GM19324 (cell line): ENCODE results near the gene EGFLAM.

Experiments used
- ATAC-seq: cut with Tn5 transposase; IDR thresholded peaks from one replicate; pipeline ENCODE4 v1.9.1; 2021; ENCODE audit warnings: mild to moderate bottlenecking, moderate library complexity; ENCODE audit not compliant: unreplicated experiment, low FRiP score

EGFLAM gene

GRCh38 chr5:38370358-38371100 lies 112.2 kb downstream of the EGFLAM start:
- ATAC-seq = no peak

- ATAC-seq = no peak
Observed at GRCh38 chr5:38371596-38371995, 113.2 kb downstream of the EGFLAM start.

DNA sequence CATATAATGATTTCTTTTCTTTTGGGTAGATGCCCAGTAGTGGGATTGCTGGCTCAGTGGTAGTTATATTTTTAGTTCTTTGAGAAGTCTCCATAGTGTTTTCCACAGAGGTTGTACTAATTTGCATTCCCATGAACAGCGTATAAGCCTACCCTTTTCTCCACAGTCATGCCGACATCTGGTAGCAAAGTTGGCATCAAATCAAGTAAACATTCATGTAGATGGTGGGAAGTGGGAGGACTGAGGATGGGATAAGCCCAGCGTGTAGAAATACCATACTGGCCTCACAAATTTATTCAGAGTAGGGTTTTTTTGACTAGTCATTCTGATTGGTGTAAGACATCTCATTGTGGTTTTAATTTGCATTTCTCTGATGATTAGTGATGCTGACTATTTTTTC lies 115.4 kb downstream of the EGFLAM start:
- no peak for ATAC-seq

- ATAC-seq = no peak
Observed at GRCh38 chr5:38375423-38375822, 117.1 kb downstream of the EGFLAM start.

DNA sequence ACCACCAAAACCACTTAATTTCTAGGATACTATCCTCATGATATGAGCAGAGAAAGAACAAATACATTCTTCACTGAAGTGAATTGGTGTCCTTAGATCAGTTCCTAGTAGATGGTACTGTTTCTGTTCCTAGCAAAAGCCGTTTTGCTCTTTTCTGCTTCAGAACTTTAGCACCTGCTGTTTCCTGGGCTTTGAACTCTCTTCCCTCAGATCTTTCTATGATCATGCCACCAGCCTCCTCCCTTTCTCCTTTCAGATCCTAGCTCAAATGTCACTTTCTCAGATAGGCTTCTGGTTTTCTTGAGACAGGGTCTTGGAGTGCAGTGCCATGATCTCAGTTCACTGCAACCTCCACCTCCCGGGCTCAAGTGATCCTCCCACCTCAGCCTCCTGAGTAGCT lies 118.0 kb downstream of the EGFLAM start:
- no peak for ATAC-seq

DNA sequence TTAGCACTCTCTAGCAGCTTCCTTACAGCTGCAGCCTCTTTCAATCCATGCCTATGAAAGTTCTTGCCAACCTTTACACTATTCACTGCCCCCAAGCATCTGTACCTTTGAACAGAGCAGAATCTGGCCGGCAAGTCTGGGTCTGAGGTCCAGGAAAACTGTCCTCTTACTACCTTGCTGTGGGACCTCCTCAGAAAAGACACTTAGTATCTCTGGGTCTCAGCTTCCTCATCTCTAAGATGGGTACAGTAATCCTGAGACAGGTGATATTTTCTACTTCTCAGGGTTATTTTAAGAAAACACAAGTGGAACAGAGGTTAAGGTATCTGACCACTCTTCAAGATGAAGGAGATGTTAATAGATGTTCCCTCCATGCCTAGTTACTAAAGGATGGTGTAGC lies 120.2 kb downstream of the EGFLAM start:
- no peak for ATAC-seq

GRCh38 chr5:38379350-38379937 lies 121.1 kb downstream of the EGFLAM start:
- ATAC-seq = no peak

GRCh38 chr5:38380537-38380936 lies 122.2 kb downstream of the EGFLAM start:
- no peak for ATAC-seq

DNA sequence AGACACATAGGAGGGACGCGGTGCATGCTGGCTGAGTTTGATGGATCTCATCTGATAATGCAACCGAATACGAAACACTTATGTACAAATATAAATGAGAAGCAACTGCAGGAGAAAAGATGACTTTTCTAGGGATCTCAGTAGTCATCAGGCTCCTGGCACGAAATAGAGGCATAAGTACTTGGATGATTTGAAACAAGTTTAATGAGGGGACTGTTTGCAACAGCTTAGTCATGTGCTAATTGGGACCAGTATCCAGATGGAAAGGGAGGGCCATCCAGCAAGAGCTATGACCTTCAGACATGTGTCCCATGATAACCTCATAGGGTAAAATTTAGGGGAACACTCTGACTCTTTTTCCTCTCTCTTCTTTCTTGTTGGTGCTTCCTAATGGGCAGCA lies 123.0 kb downstream of the EGFLAM start:
- no peak for ATAC-seq

- peak; percentile 97 for ATAC-seq
Observed at GRCh38 chr5:38382898-38383297, 124.5 kb downstream of the EGFLAM start.

- no peak for ATAC-seq
Observed at GRCh38 chr5:38383701-38384100, 125.3 kb downstream of the EGFLAM start.

DNA sequence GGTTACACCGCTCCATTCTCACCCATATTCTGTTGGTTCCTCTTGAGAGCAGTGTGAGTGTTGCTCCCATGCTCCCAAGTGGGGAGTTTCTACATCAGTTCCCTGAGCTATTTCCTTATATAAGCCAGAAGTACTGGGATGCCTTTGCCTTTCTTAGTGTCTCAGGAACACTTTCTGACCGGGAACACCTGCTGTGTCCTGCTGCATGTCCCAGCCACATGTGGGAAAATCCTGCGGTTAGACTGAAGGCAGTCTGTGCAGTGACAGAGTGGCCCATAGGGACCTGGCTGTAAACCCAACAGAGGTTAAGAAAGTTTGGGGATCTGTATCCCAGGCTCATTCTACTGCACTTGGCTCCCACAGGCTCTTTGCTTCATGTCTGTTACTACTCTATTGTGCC lies 126.0 kb downstream of the EGFLAM start:
- ATAC-seq = no peak

DNA sequence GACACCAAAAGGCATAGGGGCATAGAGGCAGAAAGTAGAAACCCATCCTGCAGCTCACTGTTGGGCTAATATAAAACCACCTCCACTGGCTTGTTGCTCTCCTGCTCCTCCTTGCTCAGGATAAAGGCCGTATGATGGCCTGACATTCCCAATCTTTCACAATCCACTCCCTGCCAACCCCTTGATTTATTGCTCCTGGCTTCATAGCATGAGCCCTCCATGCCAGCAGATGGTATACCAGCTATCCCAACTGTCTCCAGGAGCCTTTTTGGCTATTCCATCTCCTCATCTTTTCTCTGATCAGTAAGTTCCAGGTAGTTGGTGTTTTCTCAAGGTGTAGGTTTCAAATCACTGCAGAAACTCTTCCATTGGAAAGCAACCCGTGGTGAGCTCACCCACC lies 128.8 kb downstream of the EGFLAM start:
- ATAC-seq = no peak

DNA sequence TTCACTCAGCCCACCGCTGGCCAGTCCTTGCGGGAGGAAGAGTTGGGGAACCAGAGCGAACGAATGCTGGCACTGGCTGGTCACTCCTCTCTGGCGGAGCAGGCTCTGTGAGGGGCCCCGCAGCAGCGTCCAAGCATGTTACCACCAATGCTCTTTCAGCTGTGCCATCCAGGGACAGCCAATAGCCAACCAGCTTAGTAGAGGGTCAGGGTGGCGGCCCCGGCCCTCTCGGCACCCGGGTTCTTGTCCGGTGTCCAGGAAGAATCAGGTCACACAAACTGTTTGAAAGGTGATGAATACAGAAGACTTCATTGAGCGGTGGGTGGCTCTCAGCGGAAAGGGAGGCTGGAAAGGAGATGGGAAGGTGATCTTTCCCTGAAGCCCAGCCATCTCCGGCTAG lies 135.3 kb downstream of the EGFLAM start:
- no peak for ATAC-seq

DNA sequence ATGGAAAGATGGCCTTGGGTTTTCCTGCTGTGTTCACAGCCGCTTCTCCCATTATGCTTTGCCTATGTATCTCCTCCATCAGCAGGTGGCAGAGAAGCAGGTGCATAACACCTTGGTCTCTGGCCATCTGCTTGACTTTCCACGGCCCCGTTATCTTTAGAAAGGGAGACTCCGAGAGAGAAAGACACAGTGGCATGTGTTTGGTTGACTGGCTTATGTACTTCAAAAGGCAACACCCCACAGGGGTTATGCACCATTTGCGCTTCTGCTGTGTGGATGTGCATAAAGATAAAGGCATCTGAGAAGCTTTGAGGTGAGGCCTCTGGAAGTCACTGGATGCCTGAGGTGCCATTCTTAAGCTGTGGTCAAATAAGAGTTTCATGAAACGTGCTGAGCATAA lies 138.4 kb downstream of the EGFLAM start:
- no peak for ATAC-seq

DNA sequence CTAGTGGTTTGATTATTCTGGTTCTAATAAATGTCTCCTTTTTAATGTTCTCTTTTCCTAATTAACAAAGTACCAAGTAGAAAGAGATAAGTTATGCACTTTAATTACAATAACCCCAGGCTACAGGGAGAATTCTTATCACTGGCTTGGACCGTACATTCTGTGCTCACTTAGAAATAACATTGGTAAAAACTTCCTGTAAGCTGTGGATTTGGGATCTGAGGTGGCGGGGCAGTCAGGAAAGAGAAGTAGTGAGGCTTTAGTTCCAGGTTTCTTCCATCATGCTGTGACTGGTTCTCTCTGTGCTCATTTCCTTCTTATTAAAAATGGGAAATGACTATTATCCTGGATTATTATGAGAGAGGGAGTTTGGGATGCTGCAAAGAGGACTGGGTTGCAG lies 142.0 kb downstream of the EGFLAM start:
- ATAC-seq = no peak

- ATAC-seq = no peak
Observed at GRCh38 chr5:38401145-38401544, 142.8 kb downstream of the EGFLAM start.

GRCh38 chr5:38403406-38403805 lies 145.0 kb downstream of the EGFLAM start:
- ATAC-seq = no peak

DNA sequence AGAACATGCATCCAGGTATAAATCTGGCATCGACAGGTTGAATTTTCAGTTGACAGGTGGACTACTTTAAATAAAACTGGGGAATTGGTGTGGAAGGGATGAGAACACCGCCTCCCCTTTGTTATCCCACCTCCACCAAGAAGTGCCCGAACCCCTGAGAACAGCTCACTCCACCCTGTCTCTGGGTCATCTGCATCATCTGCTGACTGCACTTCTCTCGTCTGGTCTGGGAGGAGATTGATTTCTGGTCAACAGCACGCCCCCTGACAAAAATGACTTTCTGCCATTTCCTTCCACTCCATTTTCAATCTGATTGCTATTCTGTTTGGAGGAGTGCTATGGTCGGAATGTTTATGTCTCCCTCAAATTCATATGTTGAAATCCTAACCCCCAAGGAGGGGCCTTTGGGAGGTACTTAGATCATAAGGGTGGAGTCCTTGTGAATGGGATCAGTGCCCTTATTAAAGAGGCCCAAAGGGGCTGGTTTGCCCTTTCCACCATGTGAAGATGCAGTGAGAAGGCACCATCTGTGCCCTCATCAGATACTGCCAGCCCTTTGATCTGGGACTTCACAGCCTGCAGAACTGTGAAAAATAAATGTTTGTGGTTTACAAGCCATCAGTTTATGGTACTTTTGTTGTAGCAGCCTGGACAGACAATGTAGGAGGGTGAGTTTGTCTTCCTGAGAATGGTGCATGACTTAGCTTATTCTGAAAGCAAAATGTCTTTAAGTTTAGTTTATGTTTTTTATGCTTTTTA lies 145.7 kb downstream of the EGFLAM start:
- no peak for ATAC-seq

DNA sequence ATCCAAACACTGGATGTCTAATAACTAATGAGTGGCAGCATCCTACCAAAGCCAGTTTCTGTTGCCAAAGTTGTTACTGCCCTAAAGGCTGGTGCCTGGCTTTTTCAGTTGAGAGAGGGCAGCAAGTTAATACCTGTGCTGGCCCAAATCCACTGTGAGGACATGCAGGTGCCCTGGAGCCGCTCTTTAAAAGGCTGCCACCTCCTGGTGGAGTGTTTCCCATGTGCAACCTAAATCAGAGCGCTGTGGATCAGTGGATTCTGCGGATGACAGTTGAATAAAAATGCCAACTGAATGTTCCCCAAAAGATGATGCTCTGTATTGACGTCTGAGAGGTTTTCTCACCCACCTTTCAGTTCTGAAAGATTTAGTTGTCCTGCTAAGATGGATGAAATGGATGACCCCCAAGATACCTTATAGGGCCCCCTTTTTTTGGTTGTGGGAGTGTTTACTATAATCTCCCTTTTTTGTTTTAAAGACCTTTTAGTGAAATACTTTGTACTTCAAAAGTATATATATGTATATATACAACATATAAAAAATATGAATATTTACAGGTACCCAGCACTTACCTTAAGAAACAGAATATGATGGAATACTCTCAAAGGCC lies 146.4 kb downstream of the EGFLAM start:
- no peak for ATAC-seq

GRCh38 chr5:38408446-38409198 lies 150.3 kb downstream of the EGFLAM start:
- ATAC-seq = no peak
